ENCODE measurements around the gene KRTAP6-2. TPM values are rescaled to one million over a fixed set of nuclear protein-coding genes. Genes with fewer than 3 reads are reported as not detected.

Gene KRTAP6-2
- total RNA-seq, 1 donor from 2014 or later = not detected

- no peak overlapping the region for H3K4me3 ChIP-seq (ENCODE audit: low read depth, low read length)
- TF ChIP-seq CTCF (conservative IDR thresholded peaks at IDR 0.05; ENCODE audit: low read depth, low read length) = no peak
- no peak for DNase-seq (ENCODE audit: low read depth)
Observed at GRCh38 chr21:30612132-30612531, 13.4 kb upstream of the KRTAP6-2 start.

GRCh38 chr21:30605968-30606367 lies 7.3 kb upstream of the KRTAP6-2 start:
- no peak overlapping the region for H3K4me3 ChIP-seq (ENCODE audit: low read depth, low read length)
- DNase-seq (ENCODE audit: low read depth) = no peak
- no peak for TF ChIP-seq CTCF (conservative IDR thresholded peaks at IDR 0.05; ENCODE audit: low read depth, low read length)

GRCh38 chr21:30600787-30601186 lies 2.1 kb upstream of the KRTAP6-2 start, which contains the start of gene KRTAP22-1:
Gene KRTAP22-1, plus strand, starts transcription at chr21:30601087.
- DNase-seq (ENCODE audit: low read depth) = no peak
- no peak for TF ChIP-seq CTCF (conservative IDR thresholded peaks at IDR 0.05; ENCODE audit: low read depth, low read length)

GRCh38 chr21:30592140-30592539 lies 6.6 kb downstream of the KRTAP6-2 start, which contains the start of gene KRTAP6-3:
Gene KRTAP6-3, plus strand, starts transcription at chr21:30592440. Its CDS starts 6 bp downstream, at chr21:30592446.
- no peak within 1 kb of the TSS for H3K4me3 ChIP-seq (ENCODE audit: low read depth, low read length)
- TF ChIP-seq CTCF (conservative IDR thresholded peaks at IDR 0.05; ENCODE audit: low read depth, low read length) = no peak
- no peak for DNase-seq (ENCODE audit: low read depth)

More at GRCh38 chr21:30600787-30601186, 2.1 kb upstream of the KRTAP6-2 start, which contains the start of gene KRTAP22-1:
- no peak within 1 kb of the TSS for H3K4me3 ChIP-seq (ENCODE audit: low read depth, low read length)

GRCh38 chr21:30590297-30590696 lies 8.4 kb downstream of the KRTAP6-2 start, which contains the start of gene KRTAP22-2:
Gene KRTAP22-2, minus strand, starts transcription at chr21:30590397.
- TF ChIP-seq CTCF (conservative IDR thresholded peaks at IDR 0.05; ENCODE audit: low read depth, low read length) = no peak
- H3K4me3 ChIP-seq (ENCODE audit: low read depth, low read length) = no peak within 1 kb of the TSS
- no peak for DNase-seq (ENCODE audit: low read depth)

- TF ChIP-seq CTCF (conservative IDR thresholded peaks at IDR 0.05; ENCODE audit: low read depth, low read length) = no peak
- H3K4me3 ChIP-seq (ENCODE audit: low read depth, low read length) = no peak overlapping the region
- no peak for DNase-seq (ENCODE audit: low read depth)
Observed at GRCh38 chr21:30582870-30583269, 15.8 kb downstream of the KRTAP6-2 start.

- no peak for TF ChIP-seq CTCF (conservative IDR thresholded peaks at IDR 0.05; ENCODE audit: low read depth, low read length)
- no peak overlapping the region for H3K4me3 ChIP-seq (ENCODE audit: low read depth, low read length)
- no peak for DNase-seq (ENCODE audit: low read depth)
Observed at GRCh38 chr21:30580132-30580531, 18.6 kb downstream of the KRTAP6-2 start.
